Progenitor cell of endocrine pancreas (in vitro differentiated cells): Measurements from ENCODE around the gene CD160. TPM values are rescaled to one million over a fixed set of nuclear protein-coding genes. Genes with fewer than 3 reads are reported as not detected.

ENCODE experiments used
- DNase-seq: peaks from one replicate; pipeline ENCODE4 v3.0.0; 2021; ENCODE audit warnings: low spot score; ENCODE audit not compliant: unreplicated experiment
- H3K27ac Mint-ChIP-seq: 2 replicates; pipeline ENCODE4 v1.8.0; 2021; ENCODE audit warnings: mild to moderate bottlenecking, moderate library complexity, mixed read lengths
- H3K27me3 Mint-ChIP-seq: 2 replicates; pipeline ENCODE4 v1.8.0; 2021; ENCODE audit warnings: mixed read lengths
- H3K36me3 Mint-ChIP-seq: 2 replicates; pipeline ENCODE4 v1.8.0; 2022; ENCODE audit warnings: mixed read lengths; ENCODE audit not compliant: insufficient read depth
- H3K4me1 Mint-ChIP-seq: 2 replicates; pipeline ENCODE4 v1.8.0; 2021; ENCODE audit warnings: low read depth, mixed read lengths
- H3K4me3 Mint-ChIP-seq: 2 replicates; pipeline ENCODE4 v1.8.0; 2021; ENCODE audit warnings: low read depth, mild to moderate bottlenecking, moderate library complexity, mixed read lengths
- H3K9me3 Mint-ChIP-seq: 2 replicates; pipeline ENCODE4 v1.8.0; 2021; ENCODE audit warnings: low read depth, mixed read lengths
- CTCF ChIP-seq: fragments of 200-600 bp; sonication (generic); IDR thresholded peaks from one replicate; pipeline ENCODE4 v1.5.0; 2021; ENCODE audit warnings: antibody characterized with exemption, mild to moderate bottlenecking; ENCODE audit not compliant: unreplicated experiment
- total RNA-seq: library from RNA; stranded (reverse); gene quantifications from 2 replicates; pipeline ENCODE4 v1.2.1, GENCODE V29; 2021

The CD160 gene
- total RNA-seq, 1 donor from 2014 or later, result not detected

- Mint-ChIP-seq H3K4me3 (peak overlapping the region; percentile 66), H3K4me1 (peaks cover 25% of the 10 kb centered on the region), H3K27ac (peak overlapping the region; percentile 42)
Observed at GRCh38 chr1:145706086-145706664, 13.1 kb upstream of the CD160 start.

GRCh38 chr1:145707183-145707867 is 12.0 kb upstream of the CD160 start, which contains the start of gene PDZK1:
PDZK1 (minus strand) TSS chr1:145707368; CDS start chr1:145688021, 19,347 bp downstream.
- peak within 1 kb of the TSS; percentile 66 for H3K4me3 Mint-ChIP-seq
- no peak for TF ChIP-seq CTCF
- no peaks in the 10 kb centered on the region for H3K36me3 Mint-ChIP-seq
- peak within 1 kb of the TSS; percentile 76 for H3K27ac Mint-ChIP-seq
- no peaks in the 10 kb centered on the region for H3K27me3 Mint-ChIP-seq
- H3K9me3 Mint-ChIP-seq, result peaks cover 3% of the 10 kb centered on the region
- DNase-seq, result no peak
- H3K4me1 Mint-ChIP-seq, result peaks cover 29% of the 10 kb centered on the region

More at GRCh38 chr1:145706086-145706664, 13.1 kb upstream of the CD160 start:
- DNase-seq, result no peak
- Mint-ChIP-seq H3K36me3 (no peaks in the 10 kb centered on the region), H3K27me3 (no peaks in the 10 kb centered on the region), H3K9me3 (peaks cover 3% of the 10 kb centered on the region)
- TF ChIP-seq CTCF, result no peak

DNA sequence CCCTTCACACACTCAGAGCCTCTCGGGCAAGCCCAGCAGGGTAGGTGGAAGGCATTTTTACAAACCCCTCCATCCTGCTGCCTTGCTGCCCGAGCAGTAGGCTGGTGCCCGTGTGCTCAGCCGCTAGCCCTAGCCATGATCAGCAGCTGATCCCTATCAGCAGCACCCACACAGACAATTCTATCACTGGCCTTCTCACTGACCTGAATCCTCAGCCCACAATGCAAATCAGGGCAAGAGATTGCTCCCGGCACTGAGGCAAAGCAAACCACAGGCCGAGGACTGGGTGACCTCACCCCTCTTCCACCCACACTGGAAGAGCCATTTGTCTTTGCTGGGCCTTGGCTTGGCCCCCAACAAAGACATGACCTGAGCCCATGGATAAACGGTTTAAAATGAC is 11.2 kb upstream of the CD160 start:
- peaks cover 29% of the 10 kb centered on the region for H3K4me1 Mint-ChIP-seq
- H3K27me3 Mint-ChIP-seq, result no peaks in the 10 kb centered on the region
- H3K9me3 Mint-ChIP-seq, result peaks cover 3% of the 10 kb centered on the region
- H3K4me3 Mint-ChIP-seq, result no peak overlapping the region
- H3K36me3 Mint-ChIP-seq, result no peaks in the 10 kb centered on the region
- H3K27ac Mint-ChIP-seq, result peak overlapping the region; percentile 12
- TF ChIP-seq CTCF, result no peak
- no peak for DNase-seq

- H3K4me3 Mint-ChIP-seq, result no peak overlapping the region
- H3K36me3 Mint-ChIP-seq, result no peaks in the 10 kb centered on the region
- no peak for TF ChIP-seq CTCF
- H3K4me1 Mint-ChIP-seq, result peaks cover 31% of the 10 kb centered on the region
- H3K27ac Mint-ChIP-seq, result no peak overlapping the region
- no peak for DNase-seq
- peaks cover 3% of the 10 kb centered on the region for H3K9me3 Mint-ChIP-seq
- no peaks in the 10 kb centered on the region for H3K27me3 Mint-ChIP-seq
Observed at GRCh38 chr1:145710291-145711027, 8.8 kb upstream of the CD160 start.

DNA sequence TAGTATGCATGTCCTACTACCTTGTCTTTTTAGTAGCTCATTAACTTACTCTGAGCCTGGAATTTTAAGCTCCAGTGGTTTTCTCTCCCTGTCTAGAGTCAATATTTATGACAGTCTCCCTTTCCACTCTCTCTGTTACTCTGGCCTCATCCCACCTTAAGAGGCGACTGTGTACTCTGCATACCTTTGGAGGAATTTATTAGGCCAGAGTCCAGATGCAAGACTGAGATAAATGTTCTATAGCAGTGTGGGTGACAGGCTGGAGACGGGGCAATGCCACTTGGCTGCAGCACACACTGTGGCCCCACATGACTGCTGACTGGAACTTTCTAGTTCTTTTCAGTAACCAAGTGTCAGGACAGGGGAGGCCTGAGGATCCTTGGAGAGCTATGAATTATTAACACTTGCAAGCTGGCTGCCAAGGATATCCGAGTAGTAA is 8.1 kb upstream of the CD160 start:
- peak overlapping the region; percentile 73 for H3K27ac Mint-ChIP-seq
- no peaks in the 10 kb centered on the region for H3K27me3 Mint-ChIP-seq
- H3K9me3 Mint-ChIP-seq, result peaks cover 3% of the 10 kb centered on the region
- no peak for TF ChIP-seq CTCF
- DNase-seq, result no peak
- no peak overlapping the region for H3K4me3 Mint-ChIP-seq
- H3K36me3 Mint-ChIP-seq, result no peaks in the 10 kb centered on the region
- peaks cover 30% of the 10 kb centered on the region for H3K4me1 Mint-ChIP-seq
